CD4-positive, alpha-beta T cell treated with Interleukin-4 for 4 hours (primary cell): ENCODE data around the gene UROD.
A peak's percentile ranks its signal among the peaks of the same experiment; 100 is the strongest.

Experiments used
- DNase-seq: peaks from one replicate; pipeline ENCODE4 v3.0.0-alpha.2; 2020

The UROD gene

DNA sequence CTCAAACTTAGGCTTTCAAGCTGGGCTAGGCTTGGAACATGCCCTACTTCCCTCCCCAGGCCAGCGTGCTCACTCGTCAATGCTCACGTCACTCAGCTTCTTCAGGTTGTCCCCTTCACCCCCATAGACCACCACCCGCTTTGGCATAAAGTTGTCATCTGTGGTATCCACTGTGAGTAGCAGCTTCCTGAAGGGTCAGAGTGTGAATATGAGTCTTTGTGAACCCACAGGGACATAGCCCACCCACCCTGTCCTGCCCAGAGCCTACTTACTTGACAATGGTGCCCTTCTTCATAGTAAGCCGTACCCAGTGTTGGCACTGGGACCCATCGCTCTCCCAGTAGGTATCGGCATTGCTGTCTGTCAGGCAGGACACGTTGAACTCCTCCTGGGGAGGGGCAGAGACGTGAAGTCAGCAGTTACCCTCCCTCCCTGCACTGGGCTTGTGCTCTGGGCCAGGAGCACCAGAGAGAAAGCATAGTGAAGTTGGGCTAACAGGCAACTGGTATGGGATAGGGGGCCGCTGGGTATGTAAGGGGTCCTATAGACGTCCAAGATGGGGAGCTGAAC is 2.7 kb upstream of the UROD start:
- no peak for DNase-seq

- no peak for DNase-seq
These were observed 1.8 kb upstream of the UROD start for GRCh38 chr1:45009956-45010854.

- peak; percentile 77 for DNase-seq
These were observed 921 bp upstream of the UROD start, which contains the start of gene HECTD3 for GRCh38 chr1:45010855-45011811. TSS of gene HECTD3 (minus strand) at chr1:45011324. CDS start at chr1:45011257, 67 bp downstream.

- DNase-seq: peak; percentile 14
These were observed 705 bp downstream of the UROD start for GRCh38 chr1:45012639-45013278.

GRCh38 chr1:45013551-45014209 is 1.6 kb downstream of the UROD start:
- no peak for DNase-seq

DNA sequence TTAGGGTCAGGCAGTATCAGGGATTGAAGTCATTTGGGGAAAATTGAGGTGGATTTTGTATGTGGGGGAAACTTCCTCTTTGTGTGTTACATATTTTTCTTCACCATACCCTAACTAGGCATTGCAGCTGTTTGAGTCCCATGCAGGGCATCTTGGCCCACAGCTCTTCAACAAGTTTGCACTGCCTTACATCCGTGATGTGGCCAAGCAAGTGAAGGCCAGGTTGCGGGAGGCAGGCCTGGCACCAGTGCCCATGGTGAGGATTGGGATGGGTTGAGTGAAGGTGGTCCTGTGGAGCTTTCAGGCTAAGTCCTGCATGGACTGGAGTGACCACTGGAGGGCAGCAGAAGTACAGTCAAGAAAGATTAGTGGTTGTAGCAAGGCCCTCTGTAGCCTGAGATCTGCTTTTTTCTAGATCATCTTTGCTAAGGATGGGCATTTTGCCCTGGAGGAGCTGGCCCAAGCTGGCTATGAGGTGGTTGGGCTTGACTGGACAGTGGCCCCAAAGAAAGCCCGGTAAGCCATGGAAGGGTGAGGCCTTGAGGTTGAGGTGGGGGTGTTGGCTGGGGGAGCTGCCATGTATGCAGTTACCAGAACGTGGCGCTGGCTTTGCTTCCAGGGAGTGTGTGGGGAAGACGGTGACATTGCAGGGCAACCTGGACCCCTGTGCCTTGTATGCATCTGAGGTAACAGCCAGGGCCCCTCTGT is 2.4 kb downstream of the UROD start:
- DNase-seq: peak; percentile 84

DNA sequence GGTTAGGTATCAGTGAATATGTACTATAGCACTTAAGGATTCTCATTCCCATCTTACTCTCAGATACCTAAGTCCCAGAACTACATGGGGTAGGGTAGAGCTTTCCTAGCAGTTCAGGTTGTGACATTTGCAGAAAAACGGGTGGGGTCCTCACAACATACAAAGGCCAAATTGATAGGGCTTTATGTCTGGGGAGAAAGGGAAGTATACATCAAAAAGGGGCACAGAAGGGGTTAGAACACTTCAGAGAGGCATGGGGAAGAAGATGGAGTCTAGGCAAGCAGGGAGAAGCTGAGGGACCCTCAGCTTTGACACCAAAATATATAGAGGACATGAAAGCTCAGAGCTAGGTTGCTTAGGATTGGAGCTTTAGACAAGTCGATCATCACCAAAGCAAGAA is 3.6 kb downstream of the UROD start:
- DNase-seq: no peak

DNA sequence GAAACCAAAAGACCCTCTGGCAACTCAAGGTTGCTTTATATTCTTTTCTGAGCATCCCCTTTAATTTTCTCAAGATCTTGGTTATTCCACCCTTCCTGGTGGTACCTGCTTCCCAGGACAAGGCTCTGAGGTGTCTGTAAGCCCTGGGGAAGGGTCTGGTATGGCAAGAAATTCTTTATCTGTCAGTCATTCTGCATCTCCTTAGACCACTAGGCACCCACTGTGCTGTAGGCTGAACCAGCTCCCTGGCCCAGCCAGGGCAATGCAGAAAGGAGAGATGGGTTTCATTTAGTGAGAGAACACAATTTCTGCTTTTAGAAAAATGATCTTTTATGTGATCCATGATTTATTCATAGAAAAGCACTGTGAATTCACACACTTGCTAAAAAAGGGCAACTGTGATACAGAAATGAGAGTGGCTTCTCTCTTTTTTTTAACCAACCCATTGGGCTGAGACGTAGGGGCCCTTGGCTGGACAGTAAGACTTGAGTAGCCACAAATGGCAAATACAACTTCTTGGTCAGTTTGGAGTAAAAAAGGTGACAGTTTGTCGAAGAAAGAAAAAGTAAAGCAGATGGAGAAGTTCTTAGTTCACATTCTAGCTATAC is 4.1 kb downstream of the UROD start:
- no peak for DNase-seq

DNA sequence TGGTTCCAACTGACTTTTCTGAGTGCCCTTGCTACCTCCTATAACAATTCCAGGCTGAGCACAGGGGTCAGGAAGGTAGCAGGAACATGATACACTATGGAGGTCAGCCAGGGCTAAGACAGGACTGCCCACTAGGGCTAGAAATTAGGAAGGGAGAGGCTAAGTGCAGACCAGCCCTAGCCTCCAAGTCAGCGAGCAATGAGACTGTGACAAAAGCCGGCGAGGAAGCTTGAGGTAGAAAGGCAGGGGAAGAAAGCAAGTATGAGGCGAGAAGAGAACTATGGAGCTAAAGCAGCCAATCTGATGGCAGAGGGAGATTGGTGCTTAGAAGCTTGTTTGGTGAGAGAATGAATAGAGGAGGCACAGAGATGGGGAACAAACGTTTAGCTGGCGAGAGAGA is 4.7 kb downstream of the UROD start:
- no peak for DNase-seq

- peak; percentile 55 for DNase-seq
These were observed 6.7 kb downstream of the UROD start for GRCh38 chr1:45018599-45019230.

DNA sequence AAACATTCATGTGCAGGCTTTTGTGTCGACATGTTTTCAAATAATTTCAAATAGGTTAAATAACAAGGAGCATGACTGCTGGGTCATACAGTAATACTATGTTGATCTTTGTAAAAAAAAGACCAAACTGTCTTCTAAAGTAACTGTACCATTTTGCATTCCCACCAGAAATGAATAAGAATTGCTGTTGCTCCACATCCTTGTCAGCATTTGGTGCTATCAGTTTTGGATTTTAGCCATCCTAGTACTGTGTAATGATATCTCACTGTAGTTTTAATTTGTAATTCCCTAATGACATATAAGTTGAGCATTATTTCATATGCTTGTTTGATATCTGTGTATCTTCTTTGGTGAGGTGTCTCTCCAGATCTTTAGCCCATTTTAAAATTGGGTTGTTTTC is 11.6 kb downstream of the UROD start:
- no peak for DNase-seq

GRCh38 chr1:45026446-45026845 is 14.4 kb downstream of the UROD start:
- DNase-seq: no peak

DNA sequence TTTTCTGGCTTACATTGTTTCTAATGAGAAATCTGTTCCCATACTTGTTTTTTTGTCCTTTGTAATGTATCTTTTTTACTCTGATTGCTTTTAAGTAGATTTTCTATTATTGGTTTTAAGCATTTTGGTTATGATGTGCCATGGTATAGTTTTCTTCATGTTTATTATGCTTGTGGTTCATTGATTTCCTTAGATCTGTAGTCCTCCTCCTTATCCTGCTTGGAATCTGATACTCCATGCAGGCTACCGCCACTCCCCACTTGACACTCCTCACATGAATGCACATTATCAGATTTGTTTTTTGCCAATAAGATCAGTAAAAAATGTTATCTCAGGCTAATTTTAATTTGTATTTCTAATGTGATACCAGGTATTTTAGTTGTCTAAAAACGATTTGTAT is 20.8 kb downstream of the UROD start:
- no peak for DNase-seq

DNA sequence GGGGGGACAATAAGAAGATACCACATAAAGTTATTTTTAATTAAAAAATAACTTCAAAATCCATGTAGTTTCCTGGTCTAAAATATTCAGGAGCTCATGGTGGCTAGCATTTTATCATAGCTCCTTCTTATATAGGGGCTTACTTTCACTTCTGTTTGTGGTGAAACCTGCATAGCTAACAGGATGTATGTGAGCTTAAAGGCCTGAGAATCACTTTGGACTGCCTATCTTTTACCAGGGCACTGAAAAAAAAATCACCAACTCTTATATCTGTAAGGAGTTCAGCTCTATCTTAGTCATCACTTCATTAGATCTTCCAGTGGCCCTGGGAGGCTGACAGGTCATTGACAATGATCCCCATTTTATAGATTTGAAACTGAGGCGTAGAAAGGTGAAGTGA is 21.3 kb downstream of the UROD start:
- no peak for DNase-seq

DNA sequence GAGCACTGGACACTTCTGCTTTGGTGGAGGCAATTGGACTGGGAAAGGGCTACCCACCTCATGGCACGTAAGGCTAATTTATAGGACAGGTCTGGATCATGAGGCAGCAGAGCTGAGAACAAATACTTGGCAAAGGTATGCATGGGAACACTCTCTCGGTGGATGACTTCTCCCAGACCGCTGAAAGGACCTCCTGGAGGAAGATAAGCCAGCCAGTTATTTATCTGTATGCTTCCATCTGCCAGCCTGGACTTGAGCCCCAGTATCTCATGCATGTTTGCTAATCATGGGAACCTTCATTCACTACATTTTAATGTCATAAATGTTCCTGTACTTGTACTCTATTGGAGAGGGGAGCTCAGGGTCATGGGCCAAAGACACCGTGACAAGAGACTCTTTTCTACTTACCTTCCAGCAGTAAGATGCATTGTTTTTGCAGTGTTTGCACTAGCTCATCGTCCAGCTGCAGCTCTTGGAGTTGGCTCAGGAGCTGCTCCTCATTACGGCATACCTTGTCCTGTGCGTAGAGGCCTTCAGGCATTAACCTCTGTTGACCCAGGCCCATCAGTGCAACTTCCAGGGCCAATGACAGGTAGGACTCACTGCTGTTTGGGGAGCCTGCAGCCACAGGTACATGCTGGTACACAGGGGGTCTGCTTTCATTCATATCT is 23.7 kb downstream of the UROD start:
- no peak for DNase-seq

GRCh38 chr1:45037456-45037855 is 25.4 kb downstream of the UROD start:
- DNase-seq: no peak

DNA sequence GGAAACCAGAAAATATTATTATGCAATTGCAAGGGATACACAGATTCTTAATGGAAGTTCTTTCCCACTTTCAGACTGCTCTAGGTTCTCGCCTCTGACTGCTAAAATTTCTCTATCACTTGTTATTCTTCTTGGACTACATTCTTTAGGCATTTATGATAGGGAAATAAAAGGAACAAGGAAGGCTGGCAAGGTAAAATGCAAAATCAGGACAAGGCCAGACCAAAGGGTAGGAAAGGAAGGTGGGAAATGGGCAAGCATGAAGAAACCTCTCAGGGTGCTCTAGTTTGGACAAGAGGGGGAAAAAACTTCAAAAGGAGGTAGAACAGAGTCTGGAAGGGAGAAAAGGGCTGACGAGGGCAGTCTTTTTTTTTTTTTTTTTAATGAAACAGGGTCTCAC is 26.2 kb downstream of the UROD start:
- DNase-seq: no peak

DNA sequence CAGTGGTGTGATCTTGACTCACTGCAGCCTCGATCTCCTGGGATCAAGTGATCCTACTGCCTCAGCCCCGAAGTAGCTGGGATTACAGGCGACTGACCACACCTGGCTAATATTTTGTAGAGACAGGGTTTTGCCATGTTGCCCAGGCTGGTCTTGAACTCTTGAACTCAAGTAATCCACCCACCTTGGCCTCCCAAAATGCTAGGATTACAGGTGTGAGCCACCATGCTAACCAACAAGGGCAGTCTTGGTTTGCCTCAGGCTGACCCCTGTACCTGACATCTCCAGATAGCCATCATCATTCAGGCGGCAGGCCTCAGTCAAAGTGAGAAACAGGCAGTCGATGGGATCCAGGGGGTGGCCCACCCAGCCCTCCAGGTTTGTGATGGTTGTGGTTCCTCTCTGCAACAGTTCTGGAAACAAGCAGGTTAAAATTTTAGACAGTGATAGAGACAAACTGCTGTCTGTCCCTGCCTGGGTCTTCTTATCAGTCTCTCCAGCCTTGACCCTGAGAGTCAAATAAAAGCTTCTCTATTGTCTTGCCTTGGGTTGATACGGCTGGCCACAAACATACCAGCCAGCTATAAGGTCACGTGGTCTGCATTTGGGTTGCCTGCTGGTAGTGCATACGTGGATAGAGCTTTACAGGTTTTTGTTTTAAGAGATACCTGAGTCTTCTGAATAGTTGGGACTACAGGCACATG is 26.8 kb downstream of the UROD start:
- DNase-seq: no peak

DNA sequence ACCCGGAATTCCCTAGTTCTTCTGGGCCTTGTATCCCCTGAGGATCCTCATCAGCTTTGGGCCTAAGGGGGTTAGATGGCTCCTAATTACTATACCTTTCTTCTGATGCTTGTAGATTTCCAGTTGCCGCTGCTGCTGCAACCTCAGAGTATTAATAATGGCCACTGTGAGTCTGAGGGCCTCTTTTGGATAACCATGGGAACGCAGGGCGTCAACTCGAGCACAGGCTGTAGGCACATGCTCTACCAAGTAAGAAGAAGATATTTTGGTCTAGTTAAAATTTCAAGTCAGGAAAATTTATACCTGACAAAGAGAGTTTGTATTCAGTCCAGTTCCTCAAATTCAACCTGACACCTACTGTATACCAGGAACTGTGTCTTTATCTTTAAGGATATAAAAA is 28.2 kb downstream of the UROD start:
- no peak for DNase-seq
